Inflammatory macrophage treated with lipopolysaccharide for 1 hour (primary cell): ENCODE results near the gene IQGAP3.
A peak's percentile ranks its signal among the peaks of the same experiment; 100 is the strongest.

Source experiments
- DNase-seq, 2 donors: peaks; one replicate each; pipeline ENCODE4 v3.0.0-alpha.2; 2020 to 2022

Gene IQGAP3

DNA sequence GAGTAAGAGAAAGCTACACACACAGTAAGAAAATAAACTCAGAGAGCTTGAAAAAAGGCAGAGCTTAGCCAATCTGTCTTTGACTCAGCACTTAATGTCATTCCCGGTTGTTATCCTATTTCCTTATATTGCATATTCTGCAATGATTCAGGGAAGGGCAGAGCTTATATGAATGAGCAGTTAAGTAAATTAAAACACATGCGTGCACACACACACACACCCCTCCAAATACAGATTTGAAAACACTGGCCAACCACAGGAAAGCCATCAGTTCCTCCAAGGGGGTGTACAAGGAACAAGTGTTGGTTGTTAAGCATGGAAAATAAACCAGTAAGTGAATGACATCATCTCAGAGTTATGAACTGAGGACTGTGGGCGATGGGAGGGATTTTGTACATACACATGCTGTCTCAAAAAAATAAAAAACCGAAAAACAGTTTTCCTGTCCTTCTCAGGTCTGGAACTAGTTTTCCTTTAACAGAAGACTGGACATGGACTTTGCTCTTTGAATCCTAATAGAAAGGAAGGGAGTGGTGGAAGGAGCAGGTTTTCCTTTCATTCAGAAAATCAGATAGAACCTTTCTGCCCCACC, 1.0 kb downstream of the IQGAP3 start:
- peak; percentile 66 to 83 for DNase-seq

DNA sequence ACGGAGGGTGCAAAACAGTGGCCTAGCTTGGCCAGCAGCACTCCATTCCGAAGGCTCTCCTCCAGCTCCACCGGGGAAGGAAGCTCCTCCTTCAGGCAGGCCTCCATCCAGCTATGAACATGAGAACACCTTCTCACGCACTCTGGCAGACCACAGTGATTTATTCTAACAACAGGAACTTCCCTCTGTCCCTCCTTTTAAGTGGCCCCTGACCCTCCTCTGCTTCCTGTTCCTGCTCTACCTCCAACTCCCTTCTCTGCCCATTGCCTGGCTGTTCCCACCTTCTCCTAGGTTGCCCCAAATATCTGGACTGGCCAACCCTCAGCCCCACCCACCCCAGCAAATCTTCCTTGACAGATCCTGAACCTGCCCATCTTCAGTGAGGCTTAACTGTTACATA, 5.9 kb downstream of the IQGAP3 start:
- DNase-seq: no peak

DNA sequence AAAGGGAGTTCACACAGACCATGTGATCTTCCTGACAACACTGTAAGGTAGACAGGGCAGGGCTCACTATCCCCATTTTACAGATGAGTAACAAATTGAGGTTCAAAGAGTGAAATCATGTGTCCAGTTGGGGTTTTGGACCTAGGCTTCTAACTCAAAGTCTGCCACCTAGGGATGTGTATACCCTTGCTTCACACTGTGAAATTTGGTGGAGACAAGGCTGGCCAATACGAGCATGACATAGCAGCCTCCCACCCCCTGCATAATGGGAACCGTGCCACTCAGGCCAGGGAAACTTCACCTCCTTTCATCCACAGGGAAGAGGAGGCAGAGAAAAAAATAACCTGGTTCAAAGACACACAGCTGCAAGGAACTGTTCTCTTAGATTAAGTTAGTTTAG, 6.8 kb downstream of the IQGAP3 start:
- no peak for DNase-seq

DNA sequence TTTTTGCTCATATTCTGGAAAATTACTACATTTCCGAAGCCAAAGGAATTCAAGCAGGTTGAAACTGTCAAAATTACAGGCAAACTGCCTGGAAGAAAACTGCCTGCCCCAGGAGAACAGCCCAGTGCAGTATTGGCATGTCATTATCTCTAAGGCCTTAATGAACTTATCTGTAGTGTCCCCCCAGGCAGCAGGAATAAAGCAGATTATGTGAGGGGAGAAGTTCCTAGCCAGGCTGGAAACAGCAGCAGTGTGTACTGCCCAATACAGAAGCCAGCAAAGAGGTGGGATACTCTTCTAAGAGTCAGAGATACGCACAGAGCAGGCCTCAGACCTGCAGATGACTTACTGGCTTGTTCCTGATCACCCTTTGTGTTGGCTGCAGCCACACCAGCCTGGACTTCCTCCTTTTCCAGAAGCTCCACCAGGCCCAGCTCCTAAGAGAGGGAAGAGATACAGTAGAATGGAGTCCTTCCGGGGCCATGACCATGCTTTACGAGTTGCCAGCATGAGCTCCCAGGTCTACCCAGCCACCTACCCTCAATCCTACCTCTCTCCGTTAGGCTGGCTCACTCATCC, 11.7 kb downstream of the IQGAP3 start:
- DNase-seq: no peak

DNA sequence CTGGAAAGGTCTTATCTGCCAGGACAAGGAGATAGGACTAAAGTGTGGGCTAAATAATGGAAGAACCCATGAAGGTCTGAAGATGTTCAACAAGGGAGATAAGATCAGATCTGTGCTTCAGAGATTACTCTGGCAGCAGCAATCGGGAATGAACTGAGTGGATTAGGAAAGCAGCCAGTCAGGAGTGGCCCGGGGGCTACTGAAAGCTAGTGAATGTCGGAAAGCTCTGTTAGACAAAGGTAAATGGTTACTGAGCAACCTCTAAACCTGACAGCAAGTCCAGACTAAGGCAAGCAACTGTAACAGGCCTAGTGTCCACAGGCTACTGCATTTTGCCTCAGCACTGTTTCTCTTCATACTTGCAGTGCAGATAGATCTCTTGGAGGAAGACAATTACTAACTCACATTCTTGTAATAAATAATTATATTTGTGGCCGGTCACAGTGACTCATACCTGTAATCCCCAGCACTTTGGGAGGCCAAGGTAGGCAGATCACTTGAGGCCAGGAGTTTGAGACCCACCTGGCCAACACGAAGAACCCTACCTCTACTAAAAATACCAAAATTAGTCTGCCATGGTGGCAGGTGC, 12.5 kb downstream of the IQGAP3 start:
- DNase-seq: no peak

DNA sequence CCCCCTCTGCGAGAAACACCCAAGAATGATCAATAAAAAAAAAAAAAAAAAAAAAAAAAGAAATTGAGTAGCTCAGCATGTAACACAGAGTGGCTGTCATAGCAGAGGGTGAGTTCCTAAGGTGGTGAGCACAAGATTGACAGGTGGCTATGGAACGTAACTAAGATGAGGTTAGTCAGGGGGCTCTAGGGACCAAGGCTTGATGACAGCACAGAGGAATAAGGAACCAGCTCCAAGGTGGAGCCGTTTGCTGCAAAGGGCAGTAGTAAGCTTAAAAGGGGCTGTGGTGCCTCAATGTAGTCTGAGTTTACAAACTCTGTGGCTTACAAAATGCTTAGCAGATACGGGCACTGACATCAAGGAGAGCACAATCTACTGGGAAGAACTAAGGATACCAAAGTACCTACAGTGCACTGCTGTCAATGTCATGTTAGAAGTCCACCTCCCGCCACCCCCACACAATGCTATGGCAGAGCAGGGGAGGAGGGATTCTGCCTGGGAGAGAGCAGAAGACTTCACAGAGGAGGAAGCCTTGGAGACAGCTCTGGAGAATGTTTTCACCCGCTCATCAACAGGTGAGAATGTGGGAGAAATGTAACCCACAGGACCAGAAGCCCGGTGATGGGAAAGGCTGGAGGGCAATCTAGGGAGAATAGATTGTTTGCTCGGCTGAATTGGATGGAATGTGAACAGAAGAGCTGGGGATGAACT, 13.1 kb downstream of the IQGAP3 start:
- DNase-seq: no peak

DNA sequence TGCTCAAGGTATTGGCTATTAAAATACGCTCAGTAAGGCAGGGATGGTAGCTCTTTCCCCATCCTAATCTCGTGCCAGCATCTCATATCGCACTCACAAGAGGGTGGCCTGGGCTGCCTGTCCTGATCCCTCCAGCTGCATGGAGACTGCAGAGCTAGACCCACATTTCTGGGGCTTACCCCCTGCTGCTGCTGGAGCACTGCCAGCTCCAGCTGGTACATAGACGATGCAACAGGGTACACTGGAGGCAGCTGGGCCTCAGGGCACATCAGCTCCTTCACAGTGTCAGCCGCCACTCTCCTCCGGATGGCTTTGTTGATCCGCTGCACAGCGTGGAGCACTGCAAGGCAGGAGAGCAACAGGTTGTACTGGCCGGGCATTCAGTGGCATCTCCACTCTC, 16.0 kb downstream of the IQGAP3 start:
- DNase-seq: no peak

DNA sequence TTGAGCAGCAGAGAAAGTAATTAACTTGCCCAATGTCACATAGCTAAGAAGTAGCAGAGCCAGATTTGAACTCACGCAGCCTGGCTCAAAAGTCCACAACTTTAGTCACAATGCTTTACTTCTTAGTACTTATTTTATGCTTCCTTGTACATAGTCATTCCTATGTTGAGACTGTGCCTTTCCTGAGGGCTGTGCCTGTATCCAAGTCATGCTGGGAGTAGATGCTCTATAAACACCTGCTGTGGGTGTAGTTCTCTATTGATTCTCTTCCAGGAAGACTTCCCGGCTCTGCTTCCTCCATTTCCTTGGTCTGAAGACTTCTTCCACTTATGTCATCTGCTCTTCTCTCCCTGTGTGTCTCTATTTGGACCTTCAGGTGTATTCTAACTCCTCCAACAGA, 16.6 kb downstream of the IQGAP3 start:
- DNase-seq: no peak

DNA sequence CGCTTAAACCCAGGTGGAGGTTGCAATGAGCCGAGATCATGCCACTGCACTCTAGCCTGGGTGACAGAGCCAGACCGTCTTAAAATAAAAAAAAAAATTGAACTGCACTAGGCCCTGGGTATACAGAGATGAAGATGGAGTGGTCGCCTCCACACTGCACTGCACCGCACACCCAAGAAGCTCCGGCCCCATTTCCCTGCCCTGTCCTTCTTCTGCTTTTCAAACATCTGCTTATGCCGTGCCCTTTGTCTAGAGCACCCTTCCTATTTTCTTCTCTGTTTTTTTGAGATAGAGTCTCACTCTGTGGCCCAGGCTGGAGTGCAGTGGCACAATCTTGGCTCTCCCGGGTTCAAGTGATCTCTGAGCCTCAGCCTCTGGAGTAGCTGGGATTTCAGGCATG, 17.4 kb downstream of the IQGAP3 start:
- no peak for DNase-seq

DNA sequence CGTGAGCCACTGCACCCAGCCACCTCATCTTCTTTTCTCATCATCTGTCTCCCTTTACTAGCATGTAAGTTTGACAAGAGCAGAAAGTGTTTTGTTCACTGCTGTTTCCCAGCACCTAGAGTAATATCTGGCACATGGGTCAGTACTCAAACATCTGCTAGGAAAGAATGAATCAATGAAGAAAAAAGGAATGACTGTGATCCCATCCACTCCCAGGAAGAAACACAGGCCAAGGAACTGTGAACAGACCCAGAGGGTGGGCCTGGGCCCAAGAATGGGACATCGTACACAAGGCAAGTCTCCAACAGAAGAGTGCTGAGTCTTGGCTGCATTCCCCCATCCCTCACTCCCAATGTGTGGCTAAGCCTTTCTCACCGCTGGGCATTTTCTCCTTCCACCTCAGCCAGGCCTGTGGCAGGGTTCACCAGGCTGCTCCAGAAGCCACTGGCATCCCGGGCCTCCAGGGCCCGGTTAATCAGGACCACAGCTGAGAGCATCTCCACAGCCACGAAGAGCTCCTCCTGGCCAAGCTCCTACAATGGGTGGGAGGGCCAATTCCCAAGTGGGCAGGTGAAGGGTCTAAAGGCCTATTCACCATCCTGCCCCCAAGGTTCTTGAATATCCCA, 18.4 kb downstream of the IQGAP3 start:
- DNase-seq: no peak

DNA sequence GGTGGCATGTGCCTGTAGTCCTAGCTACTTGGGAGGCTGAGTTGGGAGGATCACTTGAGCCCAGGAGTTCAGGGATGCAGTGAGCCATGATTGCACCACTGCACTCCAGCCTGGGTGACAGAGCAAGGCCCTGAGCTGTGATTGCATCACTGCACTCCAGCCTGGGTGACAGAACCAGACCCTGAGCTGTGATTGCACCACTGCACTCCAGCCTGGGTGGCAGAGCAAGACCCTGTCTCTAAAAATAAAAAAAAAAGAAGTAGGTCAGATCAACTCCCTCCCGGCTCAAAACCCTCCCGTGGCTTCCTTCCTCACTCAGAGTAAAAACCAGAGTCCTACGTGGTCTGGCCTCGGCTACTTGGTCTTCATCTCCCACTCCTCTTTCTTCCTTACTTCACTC, 19.4 kb downstream of the IQGAP3 start:
- peak; percentile 59 to 79 for DNase-seq

DNA sequence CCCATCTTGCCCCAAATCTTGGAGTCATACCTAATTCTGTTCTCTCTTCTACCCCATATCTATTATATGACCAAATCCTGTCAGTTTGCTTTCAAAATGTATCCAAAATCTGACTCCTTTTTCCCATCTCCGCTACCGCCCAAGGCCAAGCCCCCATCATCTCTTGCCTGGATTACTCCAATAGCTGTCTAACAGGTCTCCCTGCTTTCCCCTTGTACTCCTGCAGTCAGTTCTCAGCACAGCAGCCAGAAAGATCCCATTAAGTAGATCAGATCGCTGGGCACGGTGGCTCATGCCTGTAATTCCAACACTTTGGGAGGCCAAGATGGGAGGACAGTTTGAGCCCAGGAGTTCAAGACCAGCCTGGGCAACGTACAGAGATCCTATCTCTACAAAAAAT, 19.8 kb downstream of the IQGAP3 start:
- DNase-seq: no peak

DNA sequence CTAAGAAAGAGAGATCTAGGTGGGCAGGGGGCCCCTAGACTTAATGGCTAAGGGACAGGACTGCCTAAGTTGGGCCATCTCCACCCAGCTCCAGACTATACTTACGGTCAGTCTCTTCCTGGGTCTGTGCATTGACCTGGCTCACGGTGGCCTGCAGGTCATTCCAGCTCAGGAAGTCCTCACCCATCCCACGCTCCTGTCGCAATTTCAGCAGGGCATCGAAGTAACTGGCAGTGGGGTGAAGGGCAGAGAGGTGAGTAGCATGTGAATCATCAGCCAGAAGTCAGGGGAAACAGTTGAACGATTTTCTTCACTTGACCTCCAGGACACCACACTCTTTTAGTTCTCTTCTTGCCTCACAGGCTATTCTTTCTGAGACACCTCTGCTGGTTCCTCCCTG, 20.5 kb downstream of the IQGAP3 start:
- DNase-seq: peak; percentile 24 to 54

DNA sequence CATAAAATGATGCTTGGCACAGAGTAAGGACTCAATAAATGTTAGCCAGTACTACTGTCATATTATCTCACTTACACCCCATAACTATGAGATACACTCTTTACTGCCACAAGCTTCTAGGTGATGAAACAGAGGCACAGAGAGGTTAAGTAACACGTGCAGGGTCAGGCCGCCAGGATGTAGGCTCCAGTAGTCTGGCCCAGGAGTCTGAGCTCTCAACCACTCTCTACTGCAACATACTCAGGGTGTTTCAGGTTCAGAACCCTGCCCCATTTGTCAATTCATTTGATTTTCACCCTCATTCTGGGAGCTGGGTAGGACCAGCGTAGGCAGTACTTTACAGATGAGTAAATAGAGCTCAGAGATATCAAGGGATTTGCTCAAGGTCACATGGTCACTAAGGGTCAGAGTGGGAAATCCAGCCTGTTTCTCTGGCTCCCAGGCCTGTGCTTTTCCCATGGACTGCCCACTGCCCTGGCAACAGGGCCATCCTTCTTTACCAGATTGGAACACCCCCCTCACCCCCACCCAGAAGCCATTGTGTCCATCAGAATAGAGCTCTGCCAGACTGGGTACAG, 21.2 kb downstream of the IQGAP3 start:
- no peak for DNase-seq

DNA sequence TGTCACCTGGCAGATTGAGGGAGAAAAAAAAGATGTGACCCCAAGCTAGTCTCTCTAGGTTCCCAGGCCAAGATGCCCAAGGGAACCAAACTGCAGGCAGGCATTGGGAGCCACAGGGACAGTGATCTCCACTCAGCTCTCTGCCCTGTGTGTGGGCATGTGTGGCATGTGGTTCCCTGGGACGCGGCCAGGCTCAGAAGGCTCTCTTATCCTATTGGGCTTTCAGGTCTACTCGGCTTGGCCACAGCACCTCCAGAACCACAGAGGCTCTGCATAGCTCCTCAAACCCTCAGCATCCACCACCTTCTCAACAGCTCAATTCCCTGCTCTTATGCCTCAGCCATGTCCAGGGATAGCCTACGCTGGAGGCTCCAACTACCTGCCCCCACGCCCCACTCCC, 22.0 kb downstream of the IQGAP3 start:
- no peak for DNase-seq

DNA sequence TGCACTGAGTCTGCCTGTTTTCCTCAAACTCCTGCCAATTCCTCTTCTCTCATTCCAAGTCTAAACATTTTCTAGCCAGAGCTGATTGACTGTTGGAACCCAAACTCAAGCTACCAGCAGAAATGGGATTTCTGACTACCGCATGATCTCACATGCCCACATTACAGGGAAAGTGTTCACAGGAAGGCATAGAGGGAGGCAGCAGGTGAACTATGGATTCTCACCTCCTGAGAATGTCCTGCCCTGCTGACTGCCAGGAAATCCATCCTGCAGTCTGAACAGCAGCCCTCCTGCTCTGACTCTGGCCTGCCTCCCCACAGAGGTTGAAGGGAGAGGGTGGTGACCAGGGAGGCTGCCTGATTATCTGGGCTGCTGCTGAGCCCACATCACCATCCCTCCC, 22.5 kb downstream of the IQGAP3 start:
- no peak for DNase-seq

DNA sequence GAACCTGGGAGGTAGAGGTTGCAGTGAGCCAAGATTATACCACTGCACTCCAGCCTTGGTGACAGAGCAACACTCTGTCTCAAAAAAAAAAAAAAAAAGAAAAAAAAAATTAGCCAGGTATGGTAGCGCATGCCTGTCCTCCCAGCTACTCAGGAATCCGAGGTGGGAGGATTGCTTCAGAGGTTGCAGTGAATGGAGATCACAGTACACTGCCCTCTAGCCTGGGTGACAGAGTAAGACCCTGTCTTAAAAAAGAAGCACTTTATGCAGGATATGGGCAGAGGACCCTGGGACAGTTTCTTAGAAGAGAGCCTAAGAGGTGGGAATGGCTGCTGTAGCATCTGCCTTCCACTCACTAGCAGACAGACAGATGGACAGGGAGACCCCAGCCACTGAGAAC, 23.0 kb downstream of the IQGAP3 start:
- no peak for DNase-seq

DNA sequence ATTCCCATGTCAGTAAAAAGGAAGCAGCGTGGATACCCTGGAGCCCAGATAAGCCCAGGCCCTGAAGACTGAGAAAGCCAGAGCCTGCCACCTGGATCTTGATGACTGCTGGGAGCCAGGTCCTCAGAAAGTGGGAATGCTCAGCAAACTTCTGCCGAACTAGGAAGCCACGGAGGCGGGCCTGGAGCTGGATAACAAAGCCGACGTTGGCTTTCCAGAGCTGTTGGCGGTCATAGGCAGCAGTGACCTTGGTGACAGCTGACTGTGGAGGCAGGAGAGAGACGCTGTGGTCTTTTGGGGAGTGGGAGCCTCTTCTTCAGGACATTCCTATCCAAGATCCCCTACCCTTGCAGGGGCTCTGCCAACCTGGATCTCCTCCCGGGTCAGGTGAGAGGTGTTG, 24.4 kb downstream of the IQGAP3 start:
- no peak for DNase-seq

DNA sequence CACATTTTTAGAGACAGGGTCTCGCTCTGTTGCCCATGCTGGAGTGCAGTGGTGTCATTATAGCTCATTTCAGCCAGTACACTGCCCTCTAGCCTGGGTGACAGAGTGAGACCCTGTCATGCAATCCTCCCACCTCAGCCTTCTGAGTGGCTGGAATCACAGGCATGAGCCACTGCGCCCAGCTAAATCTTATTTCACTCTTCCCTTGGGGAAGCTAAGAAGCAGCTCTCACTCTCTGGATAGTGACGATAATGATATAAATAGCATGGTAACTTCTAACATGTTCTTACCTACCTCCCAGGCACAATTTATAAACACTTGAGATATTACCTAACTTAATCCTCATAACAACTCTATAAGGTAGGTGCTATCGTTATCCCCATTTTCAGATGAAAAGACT, 24.9 kb downstream of the IQGAP3 start:
- DNase-seq: no peak

DNA sequence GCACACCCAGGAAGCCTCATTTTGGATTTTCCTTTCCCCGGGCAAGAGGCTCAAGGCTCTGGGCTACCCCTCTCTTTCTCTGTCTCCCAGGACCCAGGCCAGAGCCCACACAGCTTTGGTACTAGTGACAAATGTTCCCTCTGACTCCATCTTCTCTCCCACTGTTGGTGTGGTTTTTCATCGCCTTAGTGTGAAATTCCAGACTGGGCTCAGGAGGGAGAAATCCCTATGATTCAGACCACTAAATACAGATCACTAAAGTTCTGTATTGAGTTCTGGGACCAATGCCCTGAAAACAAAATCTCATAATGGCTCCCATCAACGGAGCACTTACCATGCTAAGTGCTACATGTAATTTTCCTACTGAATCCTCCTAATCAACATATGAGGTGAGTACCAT, 26.1 kb downstream of the IQGAP3 start:
- no peak for DNase-seq

DNA sequence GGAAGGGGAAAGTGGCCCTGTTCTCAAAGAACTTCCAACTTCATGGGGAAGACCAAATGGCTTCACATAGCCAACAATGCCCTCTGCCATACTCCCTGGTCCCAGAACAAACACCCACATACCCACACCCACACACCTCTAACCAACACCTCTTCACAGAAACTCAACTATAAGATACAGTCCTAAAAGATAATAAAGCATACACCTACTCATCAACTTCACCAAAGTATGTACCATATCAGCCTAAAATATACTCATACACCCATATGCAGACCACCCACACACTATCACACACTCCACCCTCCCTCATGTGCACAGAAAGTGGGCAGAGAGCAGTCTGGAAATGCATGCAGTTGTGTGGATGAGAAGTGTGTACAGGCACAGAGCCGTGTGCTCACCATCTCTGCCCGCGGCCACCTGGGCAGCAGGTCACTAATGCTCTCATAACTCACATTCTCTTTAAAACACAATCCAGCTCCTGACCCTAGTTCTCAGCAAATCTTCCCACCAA, 27.7 kb downstream of the IQGAP3 start:
- DNase-seq: no peak

DNA sequence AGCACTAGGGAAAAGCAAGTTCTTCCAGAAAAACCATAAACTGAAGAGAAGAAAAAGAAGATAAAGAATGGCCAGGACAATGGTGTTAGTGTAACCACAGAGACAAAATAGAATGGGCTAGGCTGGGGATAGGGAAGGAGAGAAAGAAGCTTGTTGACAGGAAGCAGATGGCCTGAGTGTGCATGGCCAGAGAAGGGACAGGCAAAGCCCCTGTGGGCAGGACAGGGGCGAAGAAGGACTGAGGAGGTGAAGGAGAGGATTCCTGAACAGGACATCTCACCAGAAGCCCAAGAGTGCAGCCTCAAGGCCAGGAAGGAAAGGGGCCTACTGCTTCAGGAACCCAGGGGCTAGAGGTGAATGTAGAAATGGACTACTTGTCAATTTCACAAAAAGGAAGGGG, 29.3 kb downstream of the IQGAP3 start:
- no peak for DNase-seq

DNA sequence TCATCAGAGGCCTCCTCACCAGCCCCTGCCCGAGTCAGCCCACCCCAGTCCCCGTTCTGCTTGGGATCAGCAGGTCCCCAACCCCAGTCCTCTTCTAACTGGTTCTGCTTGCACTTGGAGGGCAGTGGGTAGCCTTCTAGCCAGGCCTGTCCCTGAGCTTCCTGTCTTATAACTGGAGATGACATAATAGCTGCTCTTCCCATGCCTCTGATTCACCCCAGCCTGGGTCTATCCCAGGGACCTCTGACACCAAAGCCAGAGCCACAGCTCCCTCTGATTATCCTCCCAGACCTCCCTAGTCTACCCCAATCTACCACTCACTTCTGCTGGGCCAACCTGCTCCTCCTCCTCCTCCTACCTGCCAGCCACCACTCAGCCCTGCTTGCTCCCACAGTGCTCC, 31.4 kb downstream of the IQGAP3 start:
- DNase-seq: peak; percentile 65 to 85
